ENCODE data around the gene UBAC2.
"Not testable (repeated sequence)": the region's sequence is repeated elsewhere in the genome, so short reads cannot be mapped to it uniquely, and the experiment has no call there.

The UBAC2 gene

GRCh38 chr13:99249178-99249577 is 48.5 kb downstream of the UBAC2 start:
- not testable (repeated sequence) for DNase-seq (ENCODE audit: low spot score)

- DNase-seq (ENCODE audit: low spot score) = not testable (repeated sequence)
Measured at GRCh38 chr13:99249606-99250005, 49.0 kb downstream of the UBAC2 start.

GRCh38 chr13:99250982-99251825 is 50.5 kb downstream of the UBAC2 start:
- no peak for DNase-seq (ENCODE audit: low spot score)

DNA sequence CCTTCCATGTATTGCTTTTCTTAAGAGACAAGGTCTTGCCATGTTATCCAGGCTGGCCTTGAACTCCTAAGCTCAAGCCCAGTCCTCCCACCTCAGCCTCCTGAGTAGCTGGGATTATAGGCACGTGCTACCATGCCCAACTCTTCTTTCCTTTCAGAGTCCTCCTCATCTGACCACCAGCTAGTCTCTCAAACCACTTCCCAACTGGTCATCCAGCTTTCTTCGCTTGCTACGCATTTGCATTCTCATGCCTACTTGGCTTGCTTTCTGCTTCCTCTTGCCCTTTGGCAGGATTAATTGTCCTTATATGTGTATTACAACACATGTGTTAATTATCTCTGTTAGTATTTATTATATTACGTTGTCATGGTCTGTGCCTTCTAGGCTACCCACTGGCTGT is 51.3 kb downstream of the UBAC2 start:
- no peak for DNase-seq (ENCODE audit: low spot score)

DNA sequence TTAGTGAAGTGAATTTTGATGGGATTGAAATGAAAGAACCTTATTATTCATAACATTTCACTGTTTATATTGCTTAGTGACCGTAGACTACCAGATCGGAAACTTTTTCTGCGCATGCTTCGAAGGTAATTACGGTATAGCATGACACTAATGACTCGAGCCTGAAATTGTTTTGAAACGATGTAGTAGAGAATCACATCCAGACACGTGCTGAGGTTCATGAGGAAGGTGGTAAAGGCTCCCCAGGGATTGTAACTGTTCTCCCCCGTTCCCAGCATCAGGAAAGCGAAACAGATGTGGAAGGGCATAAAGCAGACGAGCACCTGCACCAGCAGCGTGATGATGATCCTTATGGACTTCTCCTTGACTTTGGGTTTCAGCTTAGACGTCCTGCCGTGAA is 54.2 kb downstream of the UBAC2 start:
- no peak for DNase-seq (ENCODE audit: low spot score)

GRCh38 chr13:99255271-99255670 is 54.6 kb downstream of the UBAC2 start:
- no peak for DNase-seq (ENCODE audit: low spot score)

DNA sequence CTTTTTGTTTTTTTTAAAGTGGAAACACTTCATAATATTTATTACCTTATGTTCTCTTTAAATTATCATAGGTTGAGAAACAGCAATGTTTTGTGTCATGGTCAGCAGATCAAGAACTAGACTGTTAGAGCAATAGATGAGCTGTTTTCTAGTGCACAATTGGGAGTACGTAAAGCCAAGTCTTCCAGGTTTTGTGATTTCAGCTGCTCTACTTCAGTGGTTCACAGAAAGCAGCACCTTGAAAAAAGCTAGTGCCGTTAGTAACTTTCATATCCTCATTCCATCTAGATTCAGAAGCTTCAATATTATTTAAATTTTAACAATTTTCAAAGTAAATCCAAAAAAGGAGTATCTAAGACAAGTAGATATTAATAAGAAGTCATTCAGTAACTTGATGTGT is 55.6 kb downstream of the UBAC2 start:
- DNase-seq (ENCODE audit: low spot score) = no peak

DNA sequence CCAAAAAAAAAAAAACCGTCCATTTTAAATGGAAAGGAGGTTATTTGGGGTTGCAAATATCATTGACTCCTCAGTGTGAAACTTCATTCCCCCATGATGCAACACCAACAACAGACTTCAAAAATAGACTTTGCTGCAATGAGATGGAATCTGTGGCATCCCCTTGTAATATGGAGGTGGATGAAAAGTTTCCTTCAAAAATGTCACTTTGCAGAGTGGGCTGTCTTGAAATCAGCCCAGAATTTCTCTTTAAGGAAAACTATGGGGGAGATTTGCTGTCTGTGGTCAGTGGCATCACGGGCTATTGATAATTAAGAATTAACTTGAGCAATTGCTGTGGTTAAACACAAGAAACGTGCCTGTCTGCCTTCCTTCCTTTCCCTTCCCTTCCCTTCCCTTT is 56.1 kb downstream of the UBAC2 start:
- DNase-seq (ENCODE audit: low spot score) = peak; percentile 36

GRCh38 chr13:99257291-99257690 is 56.6 kb downstream of the UBAC2 start:
- DNase-seq (ENCODE audit: low spot score) = no peak

DNA sequence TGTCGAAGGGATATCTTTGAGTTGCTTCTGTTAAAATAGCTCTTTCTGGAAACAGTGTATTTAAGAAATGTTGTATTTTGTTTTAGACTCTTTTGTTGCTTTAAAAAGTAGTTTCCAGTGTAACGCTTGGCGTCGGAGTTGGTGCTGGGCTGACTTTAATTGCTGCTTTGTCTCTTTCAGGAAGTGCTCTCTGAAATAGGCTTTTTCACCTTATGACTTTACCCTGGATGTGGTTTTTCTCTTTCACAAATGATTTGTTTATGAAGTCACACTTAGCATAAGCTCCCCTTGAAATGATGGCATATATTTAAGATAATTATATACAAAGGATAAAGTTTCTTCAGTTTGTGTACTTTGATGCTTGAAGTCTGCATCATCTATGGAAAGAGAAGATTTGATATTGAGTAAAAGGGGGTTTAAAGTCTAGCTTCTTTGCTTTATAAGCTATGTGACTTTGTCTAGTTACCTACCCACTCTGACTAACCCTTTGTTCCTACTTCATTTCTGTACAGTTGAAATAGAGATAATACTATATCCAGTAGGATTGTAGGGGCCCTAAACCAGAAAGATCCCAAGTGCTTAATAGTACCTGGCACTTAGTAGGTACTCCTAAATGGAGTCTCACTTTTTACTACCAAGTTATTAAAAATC is 57.7 kb downstream of the UBAC2 start, which contains the start of gene GPR18:
TSS of gene GPR18 (minus strand) at position 170 of the 651 bp plus-strand sequence. CDS start 2,507 bp downstream, outside the sequence.
- DNase-seq (ENCODE audit: low spot score) = no peak

- DNase-seq (ENCODE audit: low spot score) = no peak
Measured at GRCh38 chr13:99258946-99259345, 58.3 kb downstream of the UBAC2 start.

DNA sequence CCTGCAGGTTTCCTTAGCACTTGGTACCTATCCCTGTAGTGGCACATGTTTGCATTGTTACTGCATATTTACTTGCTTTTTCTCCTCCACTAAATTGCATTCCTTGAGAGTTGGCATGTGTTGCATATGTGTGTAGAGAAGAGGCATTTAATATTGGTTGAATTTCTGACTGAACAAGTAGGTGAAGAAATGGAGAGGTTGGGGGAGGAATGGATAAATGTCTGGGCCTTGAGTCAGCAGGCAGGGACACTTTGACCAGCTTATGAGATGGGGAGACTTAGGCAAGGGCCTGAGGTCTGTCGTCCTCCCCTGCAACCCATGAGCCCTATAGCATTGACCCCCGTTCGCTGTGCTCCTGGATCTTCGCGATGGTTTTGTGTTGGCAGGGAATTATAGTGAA is 59.6 kb downstream of the UBAC2 start:
- peak; percentile 21 for DNase-seq (ENCODE audit: low spot score)

DNA sequence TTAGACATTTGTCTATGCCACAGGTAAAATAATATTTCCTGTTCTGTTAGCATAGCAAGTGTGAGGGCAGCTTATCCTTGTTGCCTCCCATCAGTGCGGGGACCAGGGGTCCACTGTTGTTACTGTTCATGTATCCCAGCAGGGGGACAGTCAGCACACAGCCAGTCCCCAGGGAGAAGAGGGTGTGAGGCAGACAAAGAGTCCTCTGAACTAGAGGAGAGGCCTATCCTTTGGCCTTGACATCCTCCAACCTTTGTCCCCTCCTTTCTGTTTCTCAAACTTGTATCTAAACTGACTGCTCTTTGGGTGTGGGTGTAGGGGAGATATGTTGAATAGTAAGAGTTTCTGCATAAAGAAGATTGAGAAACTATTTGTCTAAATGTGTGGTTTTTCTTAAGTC is 60.4 kb downstream of the UBAC2 start:
- no peak for DNase-seq (ENCODE audit: low spot score)

GRCh38 chr13:99263126-99263785 is 62.6 kb downstream of the UBAC2 start:
- no peak for DNase-seq (ENCODE audit: low spot score)

DNA sequence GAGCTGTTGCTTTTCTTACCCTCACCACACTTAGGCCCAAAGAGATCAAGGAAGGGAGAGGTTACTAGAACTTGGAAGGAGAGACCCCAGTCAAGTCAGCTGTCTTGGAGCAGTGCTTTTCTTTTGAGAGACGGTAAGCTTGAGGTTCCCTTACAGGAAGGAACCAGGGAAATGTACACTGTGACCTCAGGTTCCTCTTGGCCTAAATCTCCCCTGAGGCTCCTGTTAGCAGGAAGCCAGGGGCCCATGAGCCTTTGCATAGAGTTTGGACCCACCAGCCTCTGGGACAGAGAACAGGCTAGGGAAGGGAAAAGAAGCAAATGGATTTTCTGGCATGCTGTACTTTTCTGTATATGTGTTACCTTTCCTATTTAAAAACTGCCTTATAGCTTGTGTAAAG is 63.4 kb downstream of the UBAC2 start:
- DNase-seq (ENCODE audit: low spot score) = no peak

GRCh38 chr13:99265162-99265800 is 64.6 kb downstream of the UBAC2 start:
- no peak for DNase-seq (ENCODE audit: low spot score)

GRCh38 chr13:99265821-99266426 is 65.3 kb downstream of the UBAC2 start:
- peak; percentile 66 for DNase-seq (ENCODE audit: low spot score)

DNA sequence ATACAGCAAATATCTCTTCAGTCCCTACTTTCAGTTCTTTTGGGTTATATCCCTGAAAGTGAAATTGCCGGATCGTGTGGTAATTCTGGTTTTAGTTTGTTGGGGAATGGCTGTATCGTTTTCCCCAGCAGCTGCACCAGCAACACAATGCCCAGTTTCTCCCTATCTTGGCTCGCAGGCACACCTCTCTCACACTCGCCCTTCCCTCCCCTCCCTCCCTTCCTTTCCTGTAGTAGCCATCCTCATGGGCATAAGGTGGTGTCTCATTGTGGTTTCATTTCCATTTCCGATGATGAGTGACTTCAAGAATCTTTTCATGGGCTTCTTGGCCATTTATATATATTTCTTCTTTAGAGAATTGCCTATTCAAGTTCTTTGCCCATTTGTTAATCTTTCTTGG is 66.2 kb downstream of the UBAC2 start:
- DNase-seq (ENCODE audit: low spot score) = no peak

DNA sequence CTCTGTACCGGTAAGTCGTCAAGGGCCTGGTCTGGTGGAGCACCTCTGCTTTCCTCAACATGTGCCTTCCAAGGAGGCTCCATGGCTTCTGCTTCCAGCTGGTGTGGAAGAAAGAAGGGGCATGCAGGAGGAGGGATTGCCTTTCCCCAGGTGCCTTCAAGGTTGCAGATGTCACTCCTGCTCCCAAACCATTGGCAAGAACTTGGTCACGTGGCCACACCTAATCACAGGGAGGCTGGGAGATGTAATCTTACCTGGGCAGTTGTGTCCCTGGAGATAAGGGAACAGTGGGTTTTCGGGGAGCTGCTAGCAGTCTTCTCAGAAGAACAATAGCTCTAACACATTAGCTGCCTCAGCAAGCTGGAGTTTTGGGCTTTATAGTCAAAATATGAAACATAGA is 67.3 kb downstream of the UBAC2 start:
- DNase-seq (ENCODE audit: low spot score) = no peak

- no peak for DNase-seq (ENCODE audit: low spot score)
Measured at GRCh38 chr13:99268822-99269221, 68.2 kb downstream of the UBAC2 start.

- peak; percentile 67 for DNase-seq (ENCODE audit: low spot score)
Measured at GRCh38 chr13:99269627-99270241, 69.1 kb downstream of the UBAC2 start.

DNA sequence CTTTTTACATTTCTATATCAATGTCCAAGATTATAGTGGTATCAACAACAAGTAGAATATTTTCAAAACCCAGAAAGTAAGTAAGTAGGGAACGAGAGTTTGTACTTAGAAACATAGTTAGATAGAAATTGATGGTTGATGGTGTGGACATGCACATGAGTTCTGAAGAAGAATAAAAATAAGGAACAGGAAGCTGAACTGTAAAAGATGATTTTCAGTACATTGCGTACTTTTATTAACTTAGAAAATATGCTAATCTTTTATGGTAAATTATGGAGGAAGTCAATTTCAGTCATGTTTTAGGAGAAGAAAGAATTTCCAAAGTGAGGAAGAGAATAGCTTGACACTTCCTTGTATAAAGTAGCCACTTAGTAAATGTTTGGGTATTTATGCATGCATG is 69.9 kb downstream of the UBAC2 start:
- no peak for DNase-seq (ENCODE audit: low spot score)

Measured in AG08395 (cell line).